Panc1 (cell line): ENCODE data around the gene PSAP. TPM values are rescaled to one million over a fixed set of nuclear protein-coding genes. Genes with fewer than 3 reads are reported as not detected.
A peak's percentile ranks its signal among the peaks of the same experiment; 100 is the strongest.

Experiments
- ATAC-seq: fragments of 200-7000 bp; cut with Tn5 transposase; 2 replicates; pipeline ENCODE4 v1.9.1; 2020; ENCODE audit warnings: mild to moderate bottlenecking, moderate library complexity
- BruUV-seq: library from RNA; stranded (reverse); fragments of 400-500 nt; replicated peaks from 2 replicates; lab custom pipeline; 2021; lab: Mats Ljungman, UMichigan
- CTCF ChIA-PET: fragments of 300-600 bp; sonication (Branson Sonifier 250); formaldehyde crosslinking; loops from one replicate; lab custom pipeline; 2022; ENCODE audit warnings: antibody characterized with exemption; lab: Charles Lee
- POLR2A ChIA-PET: fragments of 300-600 bp; sonication (Branson Sonifier 250); formaldehyde crosslinking; loops from one replicate; lab custom pipeline; 2022; ENCODE audit warnings: antibody characterized with exemption; lab: Charles Lee
- DNase-seq: peaks from one replicate; pipeline ENCODE4 v3.0.0-alpha.2; 2010; ENCODE audit warnings: low read depth, low spot score
- H3K27ac ChIP-seq: 2 replicates; pipeline ENCODE4 v1.5.1; 2011; ENCODE audit warnings: mild to moderate bottlenecking, low read length, inconsistent platforms
- H3K27me3 ChIP-seq: fragments of 200-500 bp; sonication (Bioruptor generic); 2 replicates; pipeline ENCODE4 v1.6.0; 2014; ENCODE audit warnings: low read length, inconsistent platforms; ENCODE audit not compliant: control insufficient read depth, insufficient read depth
- H3K36me3 ChIP-seq: fragments of 200-500 bp; sonication (Bioruptor generic); 2 replicates; pipeline ENCODE4 v1.5.1; 2014; ENCODE audit warnings: inconsistent platforms, mild to moderate bottlenecking, low read length, moderate library complexity; ENCODE audit not compliant: control insufficient read depth, insufficient read depth
- H3K4me1 ChIP-seq: 2 replicates; pipeline ENCODE4 v1.5.1; 2011; ENCODE audit warnings: inconsistent platforms, mild to moderate bottlenecking, low read length, moderate library complexity; ENCODE audit not compliant: control insufficient read depth, insufficient read depth
- H3K4me3 ChIP-seq, 2 experiments: 2 replicates each; pipeline ENCODE4 v1.5.1; 2011 to 2012; ENCODE audit warnings: low read depth in 2 of 2, low read length in 2 of 2, mild to moderate bottlenecking in 2 of 2, inconsistent platforms in 1 of 2, moderate library complexity in 1 of 2
- H3K9me3 ChIP-seq: fragments of 200-500 bp; sonication (Bioruptor generic); 2 replicates; pipeline ENCODE4 v1.5.1; 2014; ENCODE audit warnings: low read depth, mild to moderate bottlenecking, inconsistent platforms, low read length, moderate library complexity; ENCODE audit not compliant: control insufficient read depth, insufficient read depth
- CTCF ChIP-seq: fragments of 450-650 bp; IDR thresholded peaks from 2 replicates; pipeline ENCODE4 v1.5.1; 2017; ENCODE audit warnings: mild to moderate bottlenecking
- POLR2AphosphoS5 ChIP-seq: IDR thresholded peaks from 2 replicates; pipeline ENCODE4 v1.6.1; 2012; ENCODE audit warnings: mild to moderate bottlenecking, low read depth, low read length, moderate library complexity
- SIN3A ChIP-seq: IDR thresholded peaks from 2 replicates; pipeline ENCODE4 v1.6.1; 2012; ENCODE audit warnings: low read depth, mild to moderate bottlenecking, low read length, moderate library complexity, borderline replicate concordance; ENCODE audit not compliant: insufficient read depth
- TCF7L2 ChIP-seq: IDR thresholded peaks from 2 replicates; pipeline ENCODE4 v1.6.1; 2011; ENCODE audit warnings: mild to moderate bottlenecking, low read depth, low read length, inconsistent platforms
- in situ Hi-C: cut with HindIII; loops from 2 replicates; pipeline ENCODE4 v1.10.0; 2016; ENCODE audit warnings: low sequenced_read_pairs, low pct_unique_long_range_greater_than_20kb
- intact Hi-C: fragments of 100-400 bp; cut with micrococcal nuclease; formaldehyde crosslinking; loops from one replicate; pipeline ENCODE4 v1.10.0; 2022; ENCODE audit not compliant: unreplicated experiment
- total RNA-seq: library from RNA; stranded (reverse); gene quantifications from one replicate; pipeline ENCODE4 v1.2.1, GENCODE V29; 2021; ENCODE audit not compliant: unreplicated experiment
- TF ChIP-seq, protein P1 (sequence below), 2 experiments: IDR thresholded peaks; 2 replicates each; pipeline ENCODE4 v1.6.1; 2011 to 2012; ENCODE audit warnings: low read depth in 2 of 2, control low read depth in 1 of 2, low read length in 1 of 2, mild to moderate bottlenecking in 1 of 2, moderate library complexity in 1 of 2; ENCODE audit not compliant: insufficient read depth in 1 of 2

The PSAP gene
- total RNA-seq, 1 experiment from 2014 or later = 3,649 TPM

DNA sequence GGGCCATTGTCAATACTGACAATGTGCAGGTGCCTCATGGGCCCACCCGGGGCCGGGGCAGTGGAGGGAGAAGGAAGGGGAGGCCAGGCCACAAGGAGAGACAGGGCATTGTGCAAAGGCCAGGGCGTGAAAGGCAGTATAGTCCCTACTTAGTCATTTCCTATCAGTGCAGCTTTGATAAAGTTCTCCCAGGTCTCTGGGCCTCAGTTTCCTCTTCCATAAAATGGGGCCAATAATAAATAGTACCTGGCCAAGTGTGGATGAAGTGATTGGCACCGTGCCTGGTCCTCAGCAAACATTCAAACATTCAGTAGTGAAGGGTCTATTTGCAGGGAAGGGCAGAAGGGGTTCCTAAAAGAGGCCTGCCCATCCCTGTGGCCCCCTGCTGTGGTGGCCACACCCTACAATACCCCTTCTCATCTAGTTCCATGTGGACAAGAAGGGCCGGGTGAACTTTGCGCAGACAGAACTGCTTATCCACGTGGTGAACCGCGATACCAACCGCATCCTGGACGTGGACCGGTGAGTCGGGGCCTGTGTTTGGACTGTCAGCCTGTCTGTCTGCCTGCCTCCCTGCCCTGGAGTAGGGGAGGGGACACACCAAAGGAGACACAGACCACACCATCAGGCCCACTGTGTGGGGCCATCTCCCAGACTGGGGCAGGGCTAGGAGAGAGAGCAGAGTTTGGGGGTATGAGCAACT is 40.9 kb downstream of the PSAP start:
- ATAC-seq = no peak
- peaks cover 30% of the 10 kb centered on the region for H3K4me1 ChIP-seq
- no peaks in the 10 kb centered on the region for H3K9me3 ChIP-seq
- H3K4me3 ChIP-seq = no peak overlapping the region
- peaks cover under 1% of the 10 kb centered on the region; the same call in 1 of the 2 replicates for H3K36me3 ChIP-seq
- in situ Hi-C loops = no loop called here
- TF ChIP-seq, protein P1, sequence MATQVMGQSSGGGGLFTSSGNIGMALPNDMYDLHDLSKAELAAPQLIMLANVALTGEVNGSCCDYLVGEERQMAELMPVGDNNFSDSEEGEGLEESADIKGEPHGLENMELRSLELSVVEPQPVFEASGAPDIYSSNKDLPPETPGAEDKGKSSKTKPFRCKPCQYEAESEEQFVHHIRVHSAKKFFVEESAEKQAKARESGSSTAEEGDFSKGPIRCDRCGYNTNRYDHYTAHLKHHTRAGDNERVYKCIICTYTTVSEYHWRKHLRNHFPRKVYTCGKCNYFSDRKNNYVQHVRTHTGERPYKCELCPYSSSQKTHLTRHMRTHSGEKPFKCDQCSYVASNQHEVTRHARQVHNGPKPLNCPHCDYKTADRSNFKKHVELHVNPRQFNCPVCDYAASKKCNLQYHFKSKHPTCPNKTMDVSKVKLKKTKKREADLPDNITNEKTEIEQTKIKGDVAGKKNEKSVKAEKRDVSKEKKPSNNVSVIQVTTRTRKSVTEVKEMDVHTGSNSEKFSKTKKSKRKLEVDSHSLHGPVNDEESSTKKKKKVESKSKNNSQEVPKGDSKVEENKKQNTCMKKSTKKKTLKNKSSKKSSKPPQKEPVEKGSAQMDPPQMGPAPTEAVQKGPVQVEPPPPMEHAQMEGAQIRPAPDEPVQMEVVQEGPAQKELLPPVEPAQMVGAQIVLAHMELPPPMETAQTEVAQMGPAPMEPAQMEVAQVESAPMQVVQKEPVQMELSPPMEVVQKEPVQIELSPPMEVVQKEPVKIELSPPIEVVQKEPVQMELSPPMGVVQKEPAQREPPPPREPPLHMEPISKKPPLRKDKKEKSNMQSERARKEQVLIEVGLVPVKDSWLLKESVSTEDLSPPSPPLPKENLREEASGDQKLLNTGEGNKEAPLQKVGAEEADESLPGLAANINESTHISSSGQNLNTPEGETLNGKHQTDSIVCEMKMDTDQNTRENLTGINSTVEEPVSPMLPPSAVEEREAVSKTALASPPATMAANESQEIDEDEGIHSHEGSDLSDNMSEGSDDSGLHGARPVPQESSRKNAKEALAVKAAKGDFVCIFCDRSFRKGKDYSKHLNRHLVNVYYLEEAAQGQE (IDR thresholded peaks at IDR 0.05; ENCODE audit: insufficient read depth in 1 of 2, low read depth in 2 of 2, low read length in 1 of 2) = 0 out of 4 replicates have a peak, but pooled peaks of 1 of the 2 experiments have one; percentile 19
- TF ChIP-seq POLR2AphosphoS5 = no peak
- no TSS peak for BruUV-seq
- H3K27ac ChIP-seq = no peak overlapping the region
- POLR2A ChIA-PET = no interaction called here
- H3K27me3 ChIP-seq = no peaks in the 10 kb centered on the region
- CTCF ChIA-PET = no interaction called here
- no peak for DNase-seq
- intact Hi-C loops = loop anchor here (10.0 kb wide), 2 partner anchors 105 to 495 kb away; partner anchors contain the start of gene SLC29A3

GRCh38 chr10:71809628-71810027 is 41.4 kb downstream of the PSAP start:
- DNase-seq (no peak), ATAC-seq (no peak)
- intact Hi-C loops = loop anchor here (10.0 kb wide), 2 partner anchors 105 to 495 kb away; partner anchors contain the start of gene SLC29A3
- Histone ChIP-seq H3K36me3 (no peaks in the 10 kb centered on the region), H3K27ac (no peak overlapping the region), H3K9me3 (no peaks in the 10 kb centered on the region), H3K4me1 (peaks cover 26% of the 10 kb centered on the region), H3K27me3 (no peaks in the 10 kb centered on the region), H3K4me3 (no peak overlapping the region)
- BruUV-seq = no TSS peak
- CTCF ChIA-PET = interaction anchor here (0.6 kb wide), 1 partner anchor 150 kb away, joined by 7 read pairs; no protein-coding TSS in a partner anchor
- in situ Hi-C loops = no loop called here
- TF ChIP-seq POLR2AphosphoS5 (no peak), TCF7L2 (no peak), SIN3A (no peak), CTCF (no peak)
- TF ChIP-seq, protein P1 (IDR thresholded peaks at IDR 0.05; ENCODE audit: insufficient read depth in 1 of 2, low read depth in 2 of 2, low read length in 1 of 2) = no peak
- POLR2A ChIA-PET = no interaction called here
